Keratinocyte (primary cell): Measurements from ENCODE around the gene RAB11FIP2.

Source experiments
- EZH2 ChIP-seq: IDR thresholded peaks from one replicate; pipeline ENCODE4 v1.6.1; 2012; ENCODE audit warnings: inconsistent platforms, mild to moderate bottlenecking, low read length, moderate library complexity
- TF ChIP-seq, protein P1 (sequence below), 3 experiments: IDR thresholded peaks in 1 of 3; conservative IDR thresholded peaks in 1 of 3; optimal IDR thresholded peaks in 1 of 3; 2 replicates in 2 of 3; 3 replicates in 1 of 3; pipeline versions ENCODE3 to v1.5.1; 2011; ENCODE audit warnings: low read length in 3 of 3, mild to moderate bottlenecking in 3 of 3, moderate library complexity in 2 of 3, control low read depth in 1 of 3, inconsistent platforms in 1 of 3; ENCODE audit not compliant: insufficient read depth in 2 of 3; ENCODE audit errors: extremely low read depth in 1 of 3

DNA sequence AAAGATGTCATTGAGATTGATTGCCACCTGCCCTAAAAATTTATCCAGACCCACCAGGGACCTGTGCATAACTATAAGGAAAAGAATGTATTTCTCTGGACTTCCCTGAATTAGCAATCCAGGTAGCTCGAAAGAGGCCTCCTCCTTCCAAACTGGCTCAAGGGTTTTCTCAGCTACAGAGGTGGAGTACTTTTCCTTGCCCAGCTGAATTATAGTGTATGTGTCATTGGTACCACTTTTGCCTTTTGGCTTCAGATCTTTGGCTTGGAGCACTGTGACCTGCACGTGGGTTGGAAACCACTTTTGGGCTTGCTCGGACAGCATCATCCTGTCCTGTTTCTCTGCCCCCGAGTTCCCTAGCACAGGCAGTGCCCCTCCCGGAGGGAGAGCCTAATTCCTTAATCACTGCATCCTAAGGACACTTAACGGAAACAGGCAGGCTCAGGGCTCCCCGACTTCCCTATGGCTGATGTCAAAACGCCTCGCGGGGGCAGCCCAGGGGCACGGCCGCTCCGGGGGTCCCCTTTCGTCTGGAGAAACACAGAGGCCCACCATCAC lies 825 bp downstream of the RAB11FIP2 start:
- TF ChIP-seq, protein P1, sequence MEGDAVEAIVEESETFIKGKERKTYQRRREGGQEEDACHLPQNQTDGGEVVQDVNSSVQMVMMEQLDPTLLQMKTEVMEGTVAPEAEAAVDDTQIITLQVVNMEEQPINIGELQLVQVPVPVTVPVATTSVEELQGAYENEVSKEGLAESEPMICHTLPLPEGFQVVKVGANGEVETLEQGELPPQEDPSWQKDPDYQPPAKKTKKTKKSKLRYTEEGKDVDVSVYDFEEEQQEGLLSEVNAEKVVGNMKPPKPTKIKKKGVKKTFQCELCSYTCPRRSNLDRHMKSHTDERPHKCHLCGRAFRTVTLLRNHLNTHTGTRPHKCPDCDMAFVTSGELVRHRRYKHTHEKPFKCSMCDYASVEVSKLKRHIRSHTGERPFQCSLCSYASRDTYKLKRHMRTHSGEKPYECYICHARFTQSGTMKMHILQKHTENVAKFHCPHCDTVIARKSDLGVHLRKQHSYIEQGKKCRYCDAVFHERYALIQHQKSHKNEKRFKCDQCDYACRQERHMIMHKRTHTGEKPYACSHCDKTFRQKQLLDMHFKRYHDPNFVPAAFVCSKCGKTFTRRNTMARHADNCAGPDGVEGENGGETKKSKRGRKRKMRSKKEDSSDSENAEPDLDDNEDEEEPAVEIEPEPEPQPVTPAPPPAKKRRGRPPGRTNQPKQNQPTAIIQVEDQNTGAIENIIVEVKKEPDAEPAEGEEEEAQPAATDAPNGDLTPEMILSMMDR (optimal IDR thresholded peaks at IDR 0.05 in 1 of 3, IDR thresholded peaks at IDR 0.05 in 1 of 3, conservative IDR thresholded peaks at IDR 0.05 in 1 of 3; ENCODE audit: extremely low read depth in 1 of 3, insufficient read depth in 2 of 3, low read length in 3 of 3), result no peak
- TF ChIP-seq EZH2, result no peak
